Stimulated activated CD4-positive, alpha-beta T cell treated with anti-CD3 and anti-CD28 coated beads, Interleukin-2, amount 100 ng/mL, for 48 hours (primary cell): ENCODE measurements around the gene CREBRF.
A peak's percentile ranks its signal among the peaks of the same experiment; 100 is the strongest.
"Not testable (repeated sequence)": the region's sequence is repeated elsewhere in the genome, so short reads cannot be mapped to it uniquely, and the experiment has no call there.

Experiments
- DNase-seq, 2 donors: peaks; one replicate each; pipeline ENCODE4 v3.0.0-alpha.2; 2020

CREBRF gene, protein sequence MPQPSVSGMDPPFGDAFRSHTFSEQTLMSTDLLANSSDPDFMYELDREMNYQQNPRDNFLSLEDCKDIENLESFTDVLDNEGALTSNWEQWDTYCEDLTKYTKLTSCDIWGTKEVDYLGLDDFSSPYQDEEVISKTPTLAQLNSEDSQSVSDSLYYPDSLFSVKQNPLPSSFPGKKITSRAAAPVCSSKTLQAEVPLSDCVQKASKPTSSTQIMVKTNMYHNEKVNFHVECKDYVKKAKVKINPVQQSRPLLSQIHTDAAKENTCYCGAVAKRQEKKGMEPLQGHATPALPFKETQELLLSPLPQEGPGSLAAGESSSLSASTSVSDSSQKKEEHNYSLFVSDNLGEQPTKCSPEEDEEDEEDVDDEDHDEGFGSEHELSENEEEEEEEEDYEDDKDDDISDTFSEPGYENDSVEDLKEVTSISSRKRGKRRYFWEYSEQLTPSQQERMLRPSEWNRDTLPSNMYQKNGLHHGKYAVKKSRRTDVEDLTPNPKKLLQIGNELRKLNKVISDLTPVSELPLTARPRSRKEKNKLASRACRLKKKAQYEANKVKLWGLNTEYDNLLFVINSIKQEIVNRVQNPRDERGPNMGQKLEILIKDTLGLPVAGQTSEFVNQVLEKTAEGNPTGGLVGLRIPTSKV

DNA sequence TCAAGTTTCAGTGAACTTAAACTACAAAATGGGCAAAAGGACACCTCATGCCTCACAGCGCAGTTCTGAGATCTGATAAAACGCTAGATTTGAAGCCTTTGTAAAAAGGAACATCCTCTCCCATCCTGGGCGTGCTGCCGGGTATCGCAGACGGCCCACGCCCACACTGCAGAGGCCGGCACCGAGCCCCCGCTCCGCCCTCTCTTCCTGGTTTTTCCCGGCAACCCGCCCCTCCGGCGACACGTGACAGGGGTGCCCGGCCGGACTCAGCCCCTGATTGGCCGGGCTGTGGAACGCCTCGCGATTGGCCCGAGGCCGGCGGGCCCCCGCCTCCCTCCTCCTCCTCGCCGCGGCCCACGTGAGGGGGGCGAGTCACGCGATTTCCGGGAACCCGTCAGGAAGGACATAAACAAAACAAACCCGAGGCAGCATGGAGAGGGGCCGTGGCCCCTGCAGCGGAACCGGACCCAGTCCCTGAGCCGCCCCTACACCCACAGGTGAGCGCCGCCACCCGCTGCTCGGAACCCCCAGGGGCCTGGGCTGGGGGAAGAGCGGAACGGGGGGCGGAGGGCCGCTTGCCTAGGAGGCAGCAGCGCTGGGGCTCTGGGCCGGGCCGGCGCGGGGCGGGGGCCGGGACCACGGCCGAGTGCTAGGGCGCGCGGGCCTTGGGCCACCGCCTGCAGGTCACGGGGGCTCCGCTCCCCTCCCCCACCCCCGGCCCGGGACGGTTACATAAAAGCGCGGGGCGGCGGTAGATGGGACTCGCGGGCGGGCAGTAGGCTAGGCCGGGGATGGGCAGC is at the start of gene CREBRF:
TSS of gene CREBRF (plus strand) at position 370 of the 800 bp plus-strand sequence. CDS start 24,424 bp downstream, outside the sequence.
- DNase-seq = peak; percentile 93 to 95

GRCh38 chr5:173010021-173010420 is 46.1 kb upstream of the CREBRF start:
- DNase-seq = peak in 1 of 2 donors; percentile 11

DNA sequence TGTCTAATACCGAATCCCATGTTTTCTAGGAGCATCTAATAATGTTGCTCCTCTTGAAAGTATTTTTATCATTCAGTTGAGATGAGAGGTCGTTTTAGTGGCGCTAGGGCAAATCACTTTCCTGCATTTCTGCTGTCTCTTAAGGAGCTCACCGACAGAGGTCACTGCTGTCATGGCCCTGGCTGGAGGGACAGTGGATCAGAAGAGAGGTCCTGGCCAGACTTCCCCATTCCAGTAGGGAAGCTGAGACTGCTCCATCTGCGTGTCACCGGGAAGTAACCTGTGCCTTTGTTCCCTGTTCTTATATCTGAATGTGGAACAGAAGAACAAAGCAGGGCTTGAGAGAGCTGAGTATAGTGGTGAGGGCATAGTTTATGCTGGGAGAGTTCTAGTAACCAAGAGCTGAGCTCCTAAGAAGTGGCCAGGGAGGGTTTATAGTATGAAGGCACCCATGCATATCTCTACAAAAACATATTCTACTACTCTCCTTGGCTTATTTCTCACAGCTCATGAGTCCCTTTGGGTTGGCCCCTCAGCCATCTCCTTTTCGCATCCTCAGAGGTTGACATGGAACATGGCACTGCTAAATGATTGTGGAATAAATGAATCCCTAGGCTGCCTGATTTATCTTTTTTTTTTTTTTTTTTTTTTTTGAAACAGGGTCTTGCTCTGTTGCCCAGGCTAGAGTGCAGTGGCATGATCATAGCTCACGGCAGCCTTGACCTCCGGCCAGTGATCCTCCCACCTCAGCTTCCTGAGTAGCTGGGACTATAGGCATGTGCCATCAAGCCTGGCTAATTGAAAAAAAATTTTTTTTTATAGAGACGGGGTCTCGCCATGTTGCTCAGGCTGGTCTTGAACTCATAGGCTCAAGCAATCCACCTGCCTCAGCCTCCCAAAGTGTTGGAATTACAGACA is 45.3 kb upstream of the CREBRF start:
- no peak for DNase-seq

GRCh38 chr5:173011566-173011965 is 44.6 kb upstream of the CREBRF start:
- DNase-seq = no peak

DNA sequence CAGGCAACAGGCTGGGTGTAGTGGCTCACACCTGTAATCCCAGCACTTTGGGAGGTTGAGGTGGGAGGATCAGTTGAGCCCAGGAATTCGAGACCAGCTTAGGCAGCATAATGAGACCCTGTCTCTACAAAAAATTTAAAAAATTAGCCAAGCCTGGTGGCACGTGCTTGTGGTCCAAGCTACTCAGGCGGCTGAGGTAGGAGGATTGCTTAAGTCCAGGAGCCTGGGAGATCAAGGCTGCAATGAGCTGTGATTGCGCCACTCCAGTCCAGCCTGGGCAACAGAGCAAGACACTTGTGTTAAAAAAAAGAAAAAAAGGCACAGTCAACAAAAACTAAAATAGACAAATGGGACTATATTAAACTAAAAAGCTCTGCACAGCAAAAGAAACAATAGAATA is 43.3 kb upstream of the CREBRF start:
- no peak for DNase-seq

DNA sequence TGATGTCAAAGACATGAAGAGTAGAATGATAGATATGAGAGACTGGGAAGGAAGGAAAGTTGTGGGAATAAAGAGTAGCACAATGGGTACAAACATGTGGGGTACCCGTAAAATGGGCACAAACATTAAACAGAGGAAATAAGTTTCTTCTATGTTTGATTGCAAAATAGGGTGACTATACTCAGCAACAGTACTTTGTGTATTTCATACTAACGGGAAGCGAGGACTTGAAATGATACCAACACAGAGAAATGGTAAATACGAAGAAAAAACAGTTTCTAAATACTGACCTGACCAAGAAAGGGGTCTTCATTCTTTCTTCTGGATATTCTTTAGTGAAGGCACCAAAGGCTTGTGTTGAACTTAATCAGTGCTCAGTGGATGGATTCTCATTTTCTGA is 41.5 kb upstream of the CREBRF start:
- no peak for DNase-seq

DNA sequence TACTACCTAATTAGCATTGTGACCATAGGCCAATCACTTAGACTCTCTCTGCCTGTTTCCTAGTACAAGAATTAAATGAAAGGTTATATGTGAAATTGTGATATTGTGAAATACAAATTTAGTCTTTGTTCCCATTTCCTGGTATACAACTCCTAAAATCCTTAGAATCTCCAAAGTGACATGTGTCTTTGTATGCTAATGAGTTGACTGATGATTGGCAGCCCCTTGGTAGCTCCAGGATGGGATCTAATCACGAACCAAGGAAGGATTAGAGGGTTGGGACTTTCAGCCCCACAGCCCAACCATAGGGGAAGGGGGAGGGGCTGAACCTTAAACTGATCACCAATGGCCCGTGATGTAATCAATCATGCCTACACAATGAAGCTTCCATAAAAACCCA is 41.0 kb upstream of the CREBRF start:
- DNase-seq = no peak

GRCh38 chr5:173015598-173016455 is 40.3 kb upstream of the CREBRF start:
- no peak for DNase-seq

GRCh38 chr5:173016598-173017046 is 39.5 kb upstream of the CREBRF start:
- no peak for DNase-seq

DNA sequence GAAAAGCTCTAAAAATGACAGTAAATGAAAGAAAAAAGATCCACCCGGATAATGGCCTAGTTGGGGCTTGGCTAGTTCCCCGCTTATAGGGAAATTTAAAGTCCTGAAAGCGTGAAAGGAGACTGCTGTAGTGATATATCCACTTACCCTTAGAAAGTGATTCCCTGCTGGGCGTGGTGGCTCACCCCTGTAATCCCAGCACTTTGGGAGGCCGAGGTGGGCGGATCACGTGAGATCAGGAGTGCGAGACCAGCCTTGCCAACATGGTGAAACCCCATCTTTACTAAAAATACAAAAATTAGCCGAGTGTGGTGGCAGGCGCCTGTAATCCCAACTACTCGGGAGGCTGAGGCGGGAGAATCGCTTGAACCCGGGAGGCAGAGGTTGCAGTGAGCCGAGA is 39.1 kb upstream of the CREBRF start:
- not testable (repeated sequence) for DNase-seq

DNA sequence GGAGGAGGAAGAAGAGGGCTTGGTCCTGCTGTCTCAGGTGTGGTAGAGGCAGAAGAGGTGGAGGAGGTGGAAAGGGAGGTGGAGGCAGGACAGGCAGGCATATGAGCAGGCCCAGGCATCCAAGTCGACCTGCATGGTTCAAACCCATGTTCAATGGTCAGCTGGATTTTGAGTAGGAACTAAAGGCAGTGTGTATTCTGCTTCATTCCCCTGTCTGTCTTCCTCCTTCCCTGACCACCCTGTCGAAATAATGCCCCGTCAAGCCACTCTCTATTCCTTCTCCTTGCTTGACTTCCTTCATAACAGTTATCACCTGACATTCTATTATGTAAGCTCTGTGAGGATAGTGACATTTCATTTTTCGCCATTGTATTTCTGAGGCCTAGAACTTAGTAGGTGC is 37.8 kb upstream of the CREBRF start:
- no peak for DNase-seq

DNA sequence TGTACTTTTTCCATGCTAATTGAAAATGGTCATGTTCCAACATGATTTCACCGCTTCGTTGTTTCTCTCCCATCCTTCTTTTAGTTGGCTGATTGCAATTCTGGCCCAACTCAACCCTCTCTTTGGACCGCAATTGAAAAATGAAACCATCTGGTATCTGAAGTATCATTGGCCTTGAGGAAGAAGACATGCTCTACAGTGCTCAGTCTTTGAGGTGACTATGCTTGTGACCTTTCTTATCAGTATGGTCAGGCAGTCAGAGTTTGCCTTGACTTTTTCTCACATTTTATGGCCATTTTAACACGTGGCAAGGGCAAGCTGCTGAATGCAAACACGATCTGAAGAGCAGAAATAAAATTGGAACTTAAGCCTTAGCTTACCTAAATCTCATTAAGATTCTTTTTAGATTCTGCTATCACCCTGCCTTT is 36.0 kb upstream of the CREBRF start:
- no peak for DNase-seq

DNA sequence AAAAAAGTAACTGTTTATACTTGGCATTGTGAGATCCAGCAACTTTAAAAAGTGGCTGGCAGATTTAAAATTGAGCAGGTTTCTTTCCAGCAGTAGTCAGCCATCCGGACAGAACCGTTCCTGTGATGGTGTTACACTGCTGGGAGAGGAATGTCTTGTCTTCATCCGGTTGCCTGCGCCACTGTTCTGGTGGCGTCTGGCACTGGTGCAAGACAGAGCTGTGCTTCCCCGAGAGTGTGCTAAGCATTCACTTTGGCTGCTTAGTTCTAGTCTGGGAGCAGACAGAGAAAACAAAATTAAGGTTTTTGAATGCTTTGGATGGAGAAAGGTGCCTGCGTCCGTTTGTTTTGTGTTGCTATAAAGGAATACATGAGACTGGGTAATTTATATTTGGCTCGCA is 35.5 kb upstream of the CREBRF start:
- no peak for DNase-seq

- DNase-seq = no peak
These were observed 30.5 kb upstream of the CREBRF start for GRCh38 chr5:173025651-173026050.

DNA sequence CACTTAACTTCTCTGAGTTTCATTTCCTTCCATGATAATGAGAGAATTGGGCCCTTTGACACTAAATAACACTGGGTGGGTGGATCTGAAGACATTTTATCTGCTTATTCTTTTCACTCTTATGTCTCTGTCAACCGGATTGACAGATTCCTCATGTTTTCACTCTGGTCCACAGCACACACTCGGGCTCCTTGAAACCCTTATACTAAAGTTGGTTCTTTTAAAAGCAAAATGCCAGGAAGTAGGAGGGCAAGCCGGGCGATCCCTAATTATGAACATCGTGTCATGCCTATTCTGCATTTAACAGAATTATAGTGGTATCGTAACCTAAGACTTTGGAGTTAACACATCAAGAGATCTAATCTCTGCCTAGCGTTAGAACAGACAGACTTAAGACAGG is 28.2 kb upstream of the CREBRF start:
- DNase-seq = no peak

DNA sequence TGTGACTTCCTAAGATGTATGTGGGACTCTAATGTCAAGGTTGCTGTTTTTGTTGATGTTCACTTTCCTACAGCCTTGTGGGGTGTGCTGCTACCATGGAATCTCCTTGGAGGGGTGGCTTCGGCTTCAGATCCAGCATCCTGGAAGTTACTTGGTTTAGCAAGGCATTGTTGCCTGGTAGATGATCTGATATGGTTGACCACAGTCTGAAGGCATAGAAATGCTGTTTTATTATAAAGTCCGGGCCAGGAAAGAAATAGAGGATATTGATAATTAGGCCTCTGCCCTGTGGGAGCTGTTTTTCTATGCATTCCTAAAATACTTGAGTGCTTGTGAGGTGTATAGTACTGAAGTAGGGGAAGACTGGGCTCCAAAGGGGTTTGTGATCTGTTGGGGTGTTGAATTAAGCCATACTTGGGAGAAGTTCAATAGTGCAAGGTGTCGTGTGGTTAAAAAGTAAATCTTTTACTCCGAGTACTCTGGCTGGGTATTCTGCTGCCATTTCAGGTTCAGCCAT is 27.3 kb upstream of the CREBRF start:
- DNase-seq = no peak

DNA sequence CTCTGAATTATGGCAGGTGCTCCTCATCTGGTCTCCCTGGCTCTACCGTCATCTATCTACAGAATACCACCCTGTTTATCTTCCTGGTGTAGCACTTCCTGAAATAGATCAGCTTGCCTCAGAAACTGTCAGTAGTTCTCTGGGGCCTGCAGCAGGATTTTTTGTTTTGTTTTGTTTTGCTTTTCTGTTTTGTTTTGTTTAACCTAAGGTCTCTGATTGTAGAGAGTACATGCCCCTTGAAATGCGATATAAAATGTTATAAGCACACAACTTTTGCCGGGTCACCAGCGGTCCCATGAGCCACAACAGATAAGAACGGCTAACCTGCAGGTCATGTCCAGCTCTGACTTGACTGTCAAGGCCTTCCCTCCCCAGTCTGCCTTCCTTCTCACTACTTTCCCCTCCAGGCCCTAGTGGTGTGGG is 26.6 kb upstream of the CREBRF start:
- no peak for DNase-seq

DNA sequence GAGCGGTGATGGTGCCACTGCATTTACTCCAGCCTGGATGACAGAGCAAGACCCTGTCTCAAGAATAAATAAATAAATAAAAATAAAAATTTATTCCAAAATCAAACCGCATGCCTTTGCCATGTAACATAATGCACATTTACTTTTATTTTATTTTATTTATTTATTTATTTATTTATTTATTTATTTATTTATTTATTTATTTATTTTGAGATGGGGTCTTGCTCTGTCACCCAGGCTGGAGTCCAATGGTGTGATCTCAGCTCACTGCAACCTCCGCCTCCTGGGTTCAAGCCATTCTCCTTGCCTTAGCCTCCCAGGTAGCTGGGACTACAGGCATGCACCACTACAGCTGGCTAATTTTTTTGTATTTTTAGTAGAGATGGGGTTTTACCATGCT is 24.1 kb upstream of the CREBRF start:
- not testable (repeated sequence) for DNase-seq

DNA sequence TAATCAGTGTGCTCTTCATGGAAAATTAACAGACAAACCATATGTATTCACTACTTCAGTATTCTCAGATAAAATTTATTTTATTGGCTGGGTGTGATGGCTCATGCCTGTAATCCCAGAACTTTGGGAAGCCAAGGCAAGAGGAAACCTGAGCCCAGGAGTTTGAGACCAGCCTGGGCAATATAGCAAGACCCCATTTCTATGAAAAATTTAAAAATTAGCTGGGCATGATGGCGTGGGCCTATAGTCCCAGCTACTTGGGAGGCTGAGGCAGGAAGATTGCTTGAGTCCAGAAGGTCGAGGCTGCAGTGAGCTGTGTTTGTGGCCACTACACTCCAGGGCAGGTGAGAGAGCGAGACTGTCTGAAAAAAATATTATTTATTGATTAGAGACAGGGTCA is 23.4 kb upstream of the CREBRF start:
- DNase-seq = no peak

GRCh38 chr5:173033923-173034322 is 22.2 kb upstream of the CREBRF start:
- DNase-seq = no peak
